WTC11 (cell line): Measurements from ENCODE around the gene CHD9. TPM values are rescaled to one million over a fixed set of nuclear protein-coding genes. Genes with fewer than 3 reads are reported as not detected.
A peak's percentile ranks its signal among the peaks of the same experiment; 100 is the strongest.

Experiments
- ATAC-seq: fragments of 200-7000 bp; cut with Tn5 transposase; 2 replicates; pipeline ENCODE4 v1.10.0; 2021; ENCODE audit warnings: mild to moderate bottlenecking, moderate library complexity
- CTCF ChIA-PET: fragments of 300-600 bp; sonication (Branson Sonifier 250); formaldehyde crosslinking; loops from one replicate; lab custom pipeline; 2021; ENCODE audit warnings: antibody characterized with exemption; lab: Charles Lee
- POLR2A ChIA-PET: fragments of 350-600 bp; sonication (Branson Sonifier 250); formaldehyde crosslinking; loops from one replicate; lab custom pipeline; 2021; ENCODE audit warnings: antibody characterized with exemption; lab: Charles Lee
- DNase-seq: peaks from one replicate; pipeline ENCODE4 v3.0.0; 2021; ENCODE audit warnings: low spot score
- H3K27ac Mint-ChIP-seq: 2 replicates; pipeline ENCODE4 v1.8.0; 2021; ENCODE audit warnings: mixed read lengths
- H3K27me3 Mint-ChIP-seq: 2 replicates; pipeline ENCODE4 v1.8.0; 2021; ENCODE audit warnings: low read depth, mild to moderate bottlenecking, moderate library complexity, mixed read lengths
- H3K36me3 Mint-ChIP-seq: 2 replicates; pipeline ENCODE4 v1.8.0; 2021; ENCODE audit warnings: mixed read lengths
- H3K4me1 Mint-ChIP-seq: 2 replicates; pipeline ENCODE4 v1.8.0; 2022; ENCODE audit warnings: mixed read lengths
- H3K4me3 Mint-ChIP-seq: 2 replicates; pipeline ENCODE4 v1.8.0; 2021; ENCODE audit warnings: mild to moderate bottlenecking, moderate library complexity, mixed read lengths
- H3K9me3 Mint-ChIP-seq: 2 replicates; pipeline ENCODE4 v1.8.0; 2021; ENCODE audit warnings: mixed read lengths
- CBFB ChIP-seq: sonication (generic); formaldehyde crosslinking; IDR thresholded peaks from 2 replicates; pipeline ENCODE4 v1.8.1; 2022; ENCODE audit warnings: mild to moderate bottlenecking, low read depth, missing genetic modification reagents
- ESRRA ChIP-seq: sonication (generic); formaldehyde crosslinking; IDR thresholded peaks from 2 replicates; pipeline ENCODE4 v1.8.1; 2022; ENCODE audit warnings: mild to moderate bottlenecking, missing genetic modification reagents, borderline replicate concordance
- FOXP1 ChIP-seq: sonication (generic); formaldehyde crosslinking; IDR thresholded peaks from 2 replicates; pipeline ENCODE4 v1.8.0; 2022; ENCODE audit warnings: missing genetic modification reagents, mild to moderate bottlenecking, moderate library complexity, borderline replicate concordance
- GRHL2 ChIP-seq: fragments of 250-450 bp; sonication (Bioruptor Pico); IDR thresholded peaks from 2 replicates; pipeline ENCODE4 v1.8.0; 2022; ENCODE audit warnings: mild to moderate bottlenecking, moderate library complexity; ENCODE audit not compliant: insufficient replicate concordance, severe bottlenecking
- NFATC4 ChIP-seq: fragments of 250-450 bp; sonication (Bioruptor Pico); IDR thresholded peaks from 2 replicates; pipeline ENCODE4 v1.9.0; 2021; ENCODE audit warnings: mild to moderate bottlenecking
- NFE2L1 ChIP-seq: sonication (generic); formaldehyde crosslinking; IDR thresholded peaks from 2 replicates; pipeline ENCODE4 v1.8.1; 2023; ENCODE audit warnings: missing genetic modification reagents
- NFYB ChIP-seq: sonication (generic); formaldehyde crosslinking; conservative IDR thresholded peaks from 2 replicates; pipeline ENCODE4 v1.8.0; 2022; ENCODE audit warnings: low read depth, missing genetic modification reagents
- NR1H2 ChIP-seq: sonication (generic); formaldehyde crosslinking; IDR thresholded peaks from 2 replicates; pipeline ENCODE4 v1.9.0; 2021; ENCODE audit warnings: mild to moderate bottlenecking, moderate library complexity, missing genetic modification reagents
- OVOL2 ChIP-seq: fragments of 250-450 bp; sonication (Bioruptor Pico); IDR thresholded peaks from 2 replicates; pipeline ENCODE4 v1.9.0; 2021; ENCODE audit warnings: mild to moderate bottlenecking, borderline replicate concordance
- SOX15 ChIP-seq: fragments of 250-450 bp; sonication (Bioruptor Pico); IDR thresholded peaks from 2 replicates; pipeline ENCODE4 v1.9.0; 2021; ENCODE audit warnings: mild to moderate bottlenecking
- SP1 ChIP-seq: sonication (generic); formaldehyde crosslinking; conservative IDR thresholded peaks from 2 replicates; pipeline ENCODE4 v1.8.1; 2022; ENCODE audit warnings: missing genetic modification reagents
- TCF7 ChIP-seq: sonication (generic); formaldehyde crosslinking; IDR thresholded peaks from 2 replicates; pipeline ENCODE4 v1.8.0; 2022; ENCODE audit warnings: mild to moderate bottlenecking, low read depth, missing genetic modification reagents, moderate library complexity
- ZNF317 ChIP-seq: sonication (generic); formaldehyde crosslinking; IDR thresholded peaks from 2 replicates; pipeline ENCODE4 v1.8.1; 2023; ENCODE audit warnings: low read depth, mild to moderate bottlenecking, moderate library complexity, missing genetic modification reagents, borderline replicate concordance
- ZNF396 ChIP-seq: fragments of 250-450 bp; sonication (Bioruptor Pico); IDR thresholded peaks from 2 replicates; pipeline ENCODE4 v1.8.0; 2021; ENCODE audit warnings: mild to moderate bottlenecking, moderate library complexity, borderline replicate concordance
- ZNF423 ChIP-seq: fragments of 250-450 bp; sonication (Bioruptor Pico); IDR thresholded peaks from 2 replicates; pipeline ENCODE4 v2.1.2; 2022; ENCODE audit warnings: mild to moderate bottlenecking, moderate library complexity
- ZNF671 ChIP-seq: fragments of 250-450 bp; sonication (Bioruptor Pico); IDR thresholded peaks from 2 replicates; pipeline ENCODE4 v1.8.0; 2021; ENCODE audit warnings: mild to moderate bottlenecking
- total RNA-seq: library from RNA; stranded (reverse); gene quantifications from 3 replicates; pipeline ENCODE4 v1.2.3, GENCODE V29; 2021
- TF ChIP-seq, protein P1 (sequence below): sonication (generic); formaldehyde crosslinking; IDR thresholded peaks from 2 replicates; pipeline ENCODE4 v1.8.0; 2022; ENCODE audit warnings: mild to moderate bottlenecking, missing genetic modification reagents
- TF ChIP-seq, protein P2 (sequence below): sonication (generic); formaldehyde crosslinking; IDR thresholded peaks from 2 replicates; pipeline ENCODE4 v1.8.1; 2023; ENCODE audit warnings: mild to moderate bottlenecking, moderate library complexity, missing genetic modification reagents
- TF ChIP-seq, protein P3 (sequence below): sonication (generic); formaldehyde crosslinking; IDR thresholded peaks from 2 replicates; pipeline ENCODE4 v1.8.0; 2022; ENCODE audit warnings: missing genetic modification reagents
- TF ChIP-seq, protein P4 (sequence below): fragments of 250-450 bp; sonication (Bioruptor Pico); IDR thresholded peaks from 2 replicates; pipeline ENCODE4 v1.9.0; 2021; ENCODE audit warnings: mild to moderate bottlenecking
- TF ChIP-seq, protein P5 (sequence below): sonication (generic); formaldehyde crosslinking; IDR thresholded peaks from 2 replicates; pipeline ENCODE4 v1.8.1; 2023; ENCODE audit warnings: mild to moderate bottlenecking, missing genetic modification reagents, moderate library complexity

The CHD9 gene
- total RNA-seq, 1 experiment from 2014 or later: 31.3 TPM

DNA sequence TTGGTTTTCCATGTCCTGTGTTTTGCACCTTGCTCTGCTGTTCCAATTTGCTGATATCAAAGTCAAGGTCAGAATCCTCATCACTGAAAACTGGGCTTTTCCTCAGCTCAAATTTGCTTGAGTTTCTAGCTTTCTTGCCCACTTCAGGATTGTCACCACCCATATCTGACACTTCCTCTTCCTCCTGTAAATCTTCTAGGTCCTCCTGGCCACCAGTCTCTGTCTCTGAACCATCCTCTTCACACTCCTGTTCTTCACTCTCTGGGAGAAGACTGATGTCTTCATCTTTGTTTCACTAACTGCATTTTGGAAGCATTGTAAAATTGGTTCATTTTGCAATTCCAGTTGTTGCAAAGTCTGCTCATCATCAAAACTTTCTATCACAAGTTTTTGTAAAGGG, 316.0 kb downstream of the CHD9 start:
- ChIA-PET POLR2A (no interaction called here), CTCF (interaction anchor here (1.3 kb wide), 1 partner anchor 14 kb away, joined by 5 read pairs; no protein-coding TSS in a partner anchor)
- no peak overlapping the region for H3K4me3 Mint-ChIP-seq
- peaks cover 4% of the 10 kb centered on the region; the same call in 1 of the 2 replicates for H3K36me3 Mint-ChIP-seq
- H3K4me1 Mint-ChIP-seq: no peaks in the 10 kb centered on the region
- TF ChIP-seq SP1 (CRISPR knock-in tag) (no peak), FOXP1 (CRISPR knock-in tag) (no peak)
- H3K27ac Mint-ChIP-seq: no peak overlapping the region
- peaks cover 9% of the 10 kb centered on the region for H3K27me3 Mint-ChIP-seq
- DNase-seq (no peak), ATAC-seq (no peak)
- H3K9me3 Mint-ChIP-seq: peaks cover 8% of the 10 kb centered on the region; the same call in 1 of the 2 replicates

DNA sequence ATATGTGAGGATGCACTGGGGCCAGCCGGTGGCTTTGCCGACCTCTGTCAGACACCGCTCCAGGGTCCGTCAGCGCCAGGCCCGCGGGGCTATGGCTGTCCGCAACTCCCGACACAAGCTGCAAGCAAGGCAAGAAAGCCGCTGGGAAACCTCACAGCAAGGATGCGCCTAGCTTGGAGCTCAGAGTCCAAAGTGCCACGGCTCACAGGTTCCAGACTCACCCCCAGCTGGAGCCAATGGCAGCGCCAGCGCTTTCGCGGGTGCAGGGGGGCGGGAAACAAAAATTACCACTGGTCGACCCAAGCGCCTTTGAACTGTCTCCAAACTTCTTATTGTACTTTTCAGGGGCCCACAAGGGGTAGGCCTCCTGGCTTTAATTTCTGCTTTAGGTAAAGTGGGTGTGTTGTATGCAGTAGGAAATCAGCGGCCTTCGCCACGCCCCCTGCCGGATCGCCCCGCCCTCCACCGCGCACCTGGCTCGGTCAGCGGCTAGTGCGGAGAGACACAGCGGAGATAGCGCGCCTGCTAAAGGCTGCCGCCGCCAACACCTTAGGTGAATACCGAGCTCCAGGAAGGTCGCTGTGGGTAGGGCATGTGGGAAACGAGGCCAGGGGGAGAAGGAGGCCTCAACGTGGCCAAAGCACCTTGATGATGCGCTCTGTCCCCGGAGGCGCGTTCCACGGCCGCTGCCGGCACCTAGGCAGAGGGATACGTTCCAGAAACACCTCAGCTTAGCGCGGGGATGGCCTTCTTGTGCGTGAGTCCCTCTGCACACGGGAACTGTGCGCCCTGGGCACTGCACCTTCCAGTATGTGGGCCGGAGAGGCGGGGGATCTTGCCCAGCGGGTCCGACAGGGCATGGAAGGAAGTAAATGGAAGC, 318.4 kb downstream of the CHD9 start:
- H3K9me3 Mint-ChIP-seq: peaks cover 8% of the 10 kb centered on the region; the same call in 1 of the 2 replicates
- H3K36me3 Mint-ChIP-seq: peaks cover 4% of the 10 kb centered on the region; the same call in 1 of the 2 replicates
- no peak overlapping the region; the same call in none of the 2 replicates for H3K4me3 Mint-ChIP-seq
- peaks cover 4% of the 10 kb centered on the region for H3K4me1 Mint-ChIP-seq
- peak; percentile 79 for DNase-seq
- CTCF ChIA-PET: interaction anchor here (0.6 to 1.8 kb wide), 5 partner anchors 11 to 137 kb away, joined by 3 to 5 read pairs (median 3); no protein-coding TSS in a partner anchor
- no peak for TF ChIP-seq OVOL2 (CRISPR knock-in tag)
- TF ChIP-seq, protein P1, sequence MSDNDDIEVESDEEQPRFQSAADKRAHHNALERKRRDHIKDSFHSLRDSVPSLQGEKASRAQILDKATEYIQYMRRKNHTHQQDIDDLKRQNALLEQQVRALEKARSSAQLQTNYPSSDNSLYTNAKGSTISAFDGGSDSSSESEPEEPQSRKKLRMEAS (CRISPR knock-in tag): 0 out of 2 replicates have a peak, but pooled peaks have one; percentile 22
- TF ChIP-seq, all 79 proteins: peak for 1
- peak; percentile 94 for ATAC-seq
- POLR2A ChIA-PET: no interaction called here
- H3K27me3 Mint-ChIP-seq: peaks cover 9% of the 10 kb centered on the region
- H3K27ac Mint-ChIP-seq: no peak overlapping the region

DNA sequence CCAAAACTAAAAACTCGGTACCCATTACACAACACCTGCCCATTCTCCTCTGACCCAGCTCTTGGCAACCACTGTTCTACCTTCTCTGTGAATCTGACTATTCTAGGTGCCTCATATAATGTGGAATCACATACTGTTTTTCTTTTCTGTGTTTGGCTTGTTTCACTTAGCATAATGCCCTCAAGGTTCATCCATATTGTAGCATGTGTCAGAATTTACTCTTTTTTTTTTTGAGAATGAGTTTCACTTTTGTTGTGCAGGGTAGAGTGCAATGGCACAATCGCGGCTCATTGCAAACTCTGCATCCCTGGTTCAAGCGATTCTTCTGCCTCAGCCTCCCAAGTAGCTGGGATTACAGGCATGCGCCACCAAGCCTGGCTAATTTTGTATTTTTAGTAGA, 320.0 kb downstream of the CHD9 start:
- H3K36me3 Mint-ChIP-seq: peaks cover 4% of the 10 kb centered on the region; the same call in 1 of the 2 replicates
- POLR2A ChIA-PET: no interaction called here
- CTCF ChIA-PET: interaction anchor here (0.7 kb wide), 1 partner anchor 100 kb away, joined by 3 read pairs; no protein-coding TSS in a partner anchor
- TF ChIP-seq NR1H2 (CRISPR knock-in tag) (no peak), TCF7 (CRISPR knock-in tag) (no peak), CBFB (CRISPR knock-in tag) (no peak), GRHL2 (CRISPR knock-in tag) (no peak), NFE2L1 (CRISPR knock-in tag) (no peak), ZNF317 (CRISPR knock-in tag) (no peak), ZNF423 (CRISPR knock-in tag) (no peak), ZNF671 (no peak), NFATC4 (CRISPR knock-in tag) (no peak), ESRRA (CRISPR knock-in tag) (no peak), SOX15 (CRISPR knock-in tag) (no peak), NFYB (CRISPR knock-in tag) (no peak), ZNF396 (CRISPR knock-in tag) (no peak)
- TF ChIP-seq, protein P2, sequence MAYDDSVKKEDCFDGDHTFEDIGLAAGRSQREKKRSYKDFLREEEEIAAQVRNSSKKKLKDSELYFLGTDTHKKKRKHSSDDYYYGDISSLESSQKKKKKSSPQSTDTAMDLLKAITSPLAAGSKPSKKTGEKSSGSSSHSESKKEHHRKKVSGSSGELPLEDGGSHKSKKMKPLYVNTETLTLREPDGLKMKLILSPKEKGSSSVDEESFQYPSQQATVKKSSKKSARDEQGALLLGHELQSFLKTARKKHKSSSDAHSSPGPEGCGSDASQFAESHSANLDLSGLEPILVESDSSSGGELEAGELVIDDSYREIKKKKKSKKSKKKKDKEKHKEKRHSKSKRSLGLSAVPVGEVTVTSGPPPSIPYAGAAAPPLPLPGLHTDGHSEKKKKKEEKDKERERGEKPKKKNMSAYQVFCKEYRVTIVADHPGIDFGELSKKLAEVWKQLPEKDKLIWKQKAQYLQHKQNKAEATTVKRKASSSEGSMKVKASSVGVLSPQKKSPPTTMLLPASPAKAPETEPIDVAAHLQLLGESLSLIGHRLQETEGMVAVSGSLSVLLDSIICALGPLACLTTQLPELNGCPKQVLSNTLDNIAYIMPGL (CRISPR knock-in tag): no peak
- TF ChIP-seq, protein P3, sequence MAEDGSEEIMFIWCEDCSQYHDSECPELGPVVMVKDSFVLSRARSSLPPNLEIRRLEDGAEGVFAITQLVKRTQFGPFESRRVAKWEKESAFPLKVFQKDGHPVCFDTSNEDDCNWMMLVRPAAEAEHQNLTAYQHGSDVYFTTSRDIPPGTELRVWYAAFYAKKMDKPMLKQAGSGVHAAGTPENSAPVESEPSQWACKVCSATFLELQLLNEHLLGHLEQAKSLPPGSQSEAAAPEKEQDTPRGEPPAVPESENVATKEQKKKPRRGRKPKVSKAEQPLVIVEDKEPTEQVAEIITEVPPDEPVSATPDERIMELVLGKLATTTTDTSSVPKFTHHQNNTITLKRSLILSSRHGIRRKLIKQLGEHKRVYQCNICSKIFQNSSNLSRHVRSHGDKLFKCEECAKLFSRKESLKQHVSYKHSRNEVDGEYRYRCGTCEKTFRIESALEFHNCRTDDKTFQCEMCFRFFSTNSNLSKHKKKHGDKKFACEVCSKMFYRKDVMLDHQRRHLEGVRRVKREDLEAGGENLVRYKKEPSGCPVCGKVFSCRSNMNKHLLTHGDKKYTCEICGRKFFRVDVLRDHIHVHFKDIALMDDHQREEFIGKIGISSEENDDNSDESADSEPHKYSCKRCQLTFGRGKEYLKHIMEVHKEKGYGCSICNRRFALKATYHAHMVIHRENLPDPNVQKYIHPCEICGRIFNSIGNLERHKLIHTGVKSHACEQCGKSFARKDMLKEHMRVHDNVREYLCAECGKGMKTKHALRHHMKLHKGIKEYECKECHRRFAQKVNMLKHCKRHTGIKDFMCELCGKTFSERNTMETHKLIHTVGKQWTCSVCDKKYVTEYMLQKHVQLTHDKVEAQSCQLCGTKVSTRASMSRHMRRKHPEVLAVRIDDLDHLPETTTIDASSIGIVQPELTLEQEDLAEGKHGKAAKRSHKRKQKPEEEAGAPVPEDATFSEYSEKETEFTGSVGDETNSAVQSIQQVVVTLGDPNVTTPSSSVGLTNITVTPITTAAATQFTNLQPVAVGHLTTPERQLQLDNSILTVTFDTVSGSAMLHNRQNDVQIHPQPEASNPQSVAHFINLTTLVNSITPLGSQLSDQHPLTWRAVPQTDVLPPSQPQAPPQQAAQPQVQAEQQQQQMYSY: no peak
- TF ChIP-seq, protein P4, sequence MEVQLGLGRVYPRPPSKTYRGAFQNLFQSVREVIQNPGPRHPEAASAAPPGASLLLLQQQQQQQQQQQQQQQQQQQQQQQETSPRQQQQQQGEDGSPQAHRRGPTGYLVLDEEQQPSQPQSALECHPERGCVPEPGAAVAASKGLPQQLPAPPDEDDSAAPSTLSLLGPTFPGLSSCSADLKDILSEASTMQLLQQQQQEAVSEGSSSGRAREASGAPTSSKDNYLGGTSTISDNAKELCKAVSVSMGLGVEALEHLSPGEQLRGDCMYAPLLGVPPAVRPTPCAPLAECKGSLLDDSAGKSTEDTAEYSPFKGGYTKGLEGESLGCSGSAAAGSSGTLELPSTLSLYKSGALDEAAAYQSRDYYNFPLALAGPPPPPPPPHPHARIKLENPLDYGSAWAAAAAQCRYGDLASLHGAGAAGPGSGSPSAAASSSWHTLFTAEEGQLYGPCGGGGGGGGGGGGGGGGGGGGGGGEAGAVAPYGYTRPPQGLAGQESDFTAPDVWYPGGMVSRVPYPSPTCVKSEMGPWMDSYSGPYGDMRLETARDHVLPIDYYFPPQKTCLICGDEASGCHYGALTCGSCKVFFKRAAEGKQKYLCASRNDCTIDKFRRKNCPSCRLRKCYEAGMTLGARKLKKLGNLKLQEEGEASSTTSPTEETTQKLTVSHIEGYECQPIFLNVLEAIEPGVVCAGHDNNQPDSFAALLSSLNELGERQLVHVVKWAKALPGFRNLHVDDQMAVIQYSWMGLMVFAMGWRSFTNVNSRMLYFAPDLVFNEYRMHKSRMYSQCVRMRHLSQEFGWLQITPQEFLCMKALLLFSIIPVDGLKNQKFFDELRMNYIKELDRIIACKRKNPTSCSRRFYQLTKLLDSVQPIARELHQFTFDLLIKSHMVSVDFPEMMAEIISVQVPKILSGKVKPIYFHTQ: no peak
- TF ChIP-seq, protein P5, sequence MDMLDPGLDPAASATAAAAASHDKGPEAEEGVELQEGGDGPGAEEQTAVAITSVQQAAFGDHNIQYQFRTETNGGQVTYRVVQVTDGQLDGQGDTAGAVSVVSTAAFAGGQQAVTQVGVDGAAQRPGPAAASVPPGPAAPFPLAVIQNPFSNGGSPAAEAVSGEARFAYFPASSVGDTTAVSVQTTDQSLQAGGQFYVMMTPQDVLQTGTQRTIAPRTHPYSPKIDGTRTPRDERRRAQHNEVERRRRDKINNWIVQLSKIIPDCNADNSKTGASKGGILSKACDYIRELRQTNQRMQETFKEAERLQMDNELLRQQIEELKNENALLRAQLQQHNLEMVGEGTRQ (CRISPR knock-in tag): no peak
- TF ChIP-seq, protein P1 (CRISPR knock-in tag): no peak

More for the DNA sequence above, 320.0 kb downstream of the CHD9 start:
- Mint-ChIP-seq H3K27me3 (peaks cover 8% of the 10 kb centered on the region), H3K27ac (no peak overlapping the region), H3K4me1 (peaks cover 6% of the 10 kb centered on the region), H3K9me3 (peaks cover 13% of the 10 kb centered on the region; the same call in 1 of the 2 replicates), H3K4me3 (no peak overlapping the region)
- ATAC-seq (no peak), DNase-seq (no peak)
